ENCODE measurements around the gene MTRF1. TPM values are rescaled to one million over a fixed set of nuclear protein-coding genes. Genes with fewer than 3 reads are reported as not detected.

Gene MTRF1
- polyA plus RNA-seq, 1 experiment: 5.2 TPM

DNA sequence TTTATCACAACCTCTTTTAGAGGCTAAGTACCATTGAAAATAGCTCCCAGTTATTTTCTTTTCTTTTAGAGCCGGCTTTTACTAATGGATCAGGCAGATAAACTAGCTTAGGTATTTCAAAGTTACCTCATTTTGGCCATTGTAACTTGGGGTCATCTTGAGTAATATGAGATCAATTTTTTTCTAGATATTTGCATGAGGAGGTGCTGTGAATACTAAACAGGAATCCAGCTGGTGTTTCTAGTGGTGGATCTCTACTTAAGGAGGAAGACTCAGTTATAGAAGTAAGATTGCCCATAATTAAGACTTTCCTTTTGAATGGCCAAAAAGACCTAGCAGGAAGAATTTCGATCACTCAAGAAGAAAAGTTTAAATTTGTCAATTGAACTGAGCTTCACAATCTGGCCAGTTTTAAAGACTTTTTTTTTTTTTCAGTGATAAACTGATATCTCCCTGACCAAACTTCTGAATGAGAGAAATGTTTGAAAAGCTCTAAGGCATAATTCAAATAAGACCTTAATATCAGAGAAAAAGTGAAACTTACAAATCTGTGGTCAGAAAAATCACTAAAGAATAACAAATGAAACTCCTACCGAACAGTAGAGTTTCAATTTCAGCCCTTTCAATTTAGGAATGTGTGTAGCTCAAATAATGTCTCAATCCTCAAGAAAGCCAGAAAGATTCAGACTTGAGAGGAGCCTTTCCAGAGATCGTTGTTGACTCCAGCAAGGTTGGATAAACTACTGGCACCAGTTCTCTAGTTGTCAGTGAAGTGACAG, 36.1 kb upstream of the MTRF1 start:
- no peak for DNase-seq (ENCODE audit: low read depth)
- POLR2A ChIA-PET: interaction anchor here (0.6 kb wide), 1 partner anchor 72 kb away, joined by 5 read pairs; no protein-coding TSS in a partner anchor
- Histone ChIP-seq H3K4me3 (ENCODE audit: low read depth, low read length) (no peak overlapping the region), H3K27me3 (ENCODE audit: control insufficient read depth, insufficient read depth, low read length) (no peaks in the 10 kb centered on the region), H3K36me3 (ENCODE audit: control insufficient read depth, insufficient read depth, low read length) (no peaks in the 10 kb centered on the region)
- CTCF ChIA-PET: interaction anchor here (0.7 to 1.1 kb wide), 3 partner anchors 10 to 103 kb away, joined by 3 to 4 read pairs (median 3); no protein-coding TSS in a partner anchor
- no peak for TF ChIP-seq CTCF (IDR thresholded peaks at IDR 0.05; ENCODE audit: insufficient read depth, low read depth, low read length)

DNA sequence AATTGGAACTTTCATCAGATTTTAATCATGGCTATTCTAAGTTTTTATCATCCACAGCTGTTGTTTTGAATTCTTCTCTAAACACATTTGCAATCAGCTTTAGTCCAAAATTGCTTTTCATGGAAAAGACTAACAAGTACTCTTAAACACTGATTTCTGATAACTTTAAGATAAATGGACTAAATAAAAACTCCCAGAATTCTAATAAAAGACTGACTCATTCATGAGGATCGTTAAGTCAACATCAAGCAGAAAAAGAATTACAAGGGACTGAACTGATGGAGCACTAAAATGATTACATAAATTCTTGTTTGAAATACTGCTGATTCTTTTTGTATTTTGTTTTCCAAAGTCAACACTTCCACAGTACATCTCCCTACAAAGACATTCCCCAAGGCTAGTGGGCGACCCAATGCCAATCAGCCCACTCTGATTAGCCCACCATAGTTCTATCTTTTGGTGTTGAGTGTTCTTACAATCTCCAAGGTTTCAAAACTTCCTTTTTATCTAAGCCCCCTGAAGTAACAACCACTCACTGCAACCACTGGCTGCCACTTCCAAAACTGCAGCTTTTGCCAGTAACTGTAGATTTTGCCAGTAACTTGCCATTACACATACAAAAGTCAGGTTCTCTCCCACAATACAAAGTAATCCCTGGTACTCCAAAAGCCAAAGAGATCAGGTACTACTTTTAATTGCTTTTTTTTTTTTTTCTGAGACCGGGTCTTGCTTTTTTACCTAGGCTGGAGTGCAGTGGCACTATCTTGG, 33.7 kb upstream of the MTRF1 start:
- H3K27me3 ChIP-seq (ENCODE audit: control insufficient read depth, insufficient read depth, low read length): no peaks in the 10 kb centered on the region
- ChIA-PET POLR2A (interaction anchor here (0.7 kb wide), 1 partner anchor 68 kb away, joined by 6 read pairs; no protein-coding TSS in a partner anchor), CTCF (no interaction called here)
- no peak for TF ChIP-seq CTCF (IDR thresholded peaks at IDR 0.05; ENCODE audit: insufficient read depth, low read depth, low read length)
- peak; percentile 56 for DNase-seq (ENCODE audit: low read depth)
- H3K36me3 ChIP-seq (ENCODE audit: control insufficient read depth, insufficient read depth, low read length): no peaks in the 10 kb centered on the region
- no peak overlapping the region for H3K4me3 ChIP-seq (ENCODE audit: low read depth, low read length)

GRCh38 chr13:41295973-41296372, 32.6 kb upstream of the MTRF1 start:
- ChIA-PET CTCF (interaction anchor here (0.7 kb wide), 1 partner anchor 21 kb away, joined by 3 read pairs; no protein-coding TSS in a partner anchor), POLR2A (no interaction called here)
- Histone ChIP-seq H3K4me3 (ENCODE audit: low read depth, low read length) (no peak overlapping the region), H3K36me3 (ENCODE audit: control insufficient read depth, insufficient read depth, low read length) (no peaks in the 10 kb centered on the region), H3K27me3 (ENCODE audit: control insufficient read depth, insufficient read depth, low read length) (no peaks in the 10 kb centered on the region)
- DNase-seq (ENCODE audit: low read depth): no peak
- TF ChIP-seq CTCF (IDR thresholded peaks at IDR 0.05; ENCODE audit: insufficient read depth, low read depth, low read length): no peak

GRCh38 chr13:41294914-41295313, 31.5 kb upstream of the MTRF1 start:
- ChIA-PET CTCF (no interaction called here), POLR2A (no interaction called here)
- H3K4me3 ChIP-seq (ENCODE audit: low read depth, low read length): no peak overlapping the region
- no peaks in the 10 kb centered on the region for H3K27me3 ChIP-seq (ENCODE audit: control insufficient read depth, insufficient read depth, low read length)
- no peak for TF ChIP-seq CTCF (IDR thresholded peaks at IDR 0.05; ENCODE audit: insufficient read depth, low read depth, low read length)
- no peak for DNase-seq (ENCODE audit: low read depth)
- no peaks in the 10 kb centered on the region for H3K36me3 ChIP-seq (ENCODE audit: control insufficient read depth, insufficient read depth, low read length)

- Histone ChIP-seq H3K36me3 (ENCODE audit: control insufficient read depth, insufficient read depth, low read length) (no peaks in the 10 kb centered on the region), H3K27me3 (ENCODE audit: control insufficient read depth, insufficient read depth, low read length) (no peaks in the 10 kb centered on the region), H3K4me3 (ENCODE audit: low read depth, low read length) (no peak overlapping the region)
- no peak for DNase-seq (ENCODE audit: low read depth)
- ChIA-PET POLR2A (no interaction called here), CTCF (no interaction called here)
- TF ChIP-seq CTCF (IDR thresholded peaks at IDR 0.05; ENCODE audit: insufficient read depth, low read depth, low read length): no peak
Measured at GRCh38 chr13:41293272-41293671, 29.9 kb upstream of the MTRF1 start.

All from BJ (cell line).